Skeletal muscle tissue (tissue), 4 donors: ENCODE data around the gene CD302. TPM values are rescaled to one million over a fixed set of nuclear protein-coding genes. Genes with fewer than 3 reads are reported as not detected.

Experiments used
- H3K27ac ChIP-seq: one replicate; pipeline ENCODE4 v1.7.0; 2013; ENCODE audit warnings: mild to moderate bottlenecking, low read depth, low read length, inconsistent platforms
- H3K27me3 ChIP-seq, 3 donors: one replicate each; pipeline ENCODE4 v1.7.0; 2013; ENCODE audit warnings: low read length in 3 of 3; ENCODE audit not compliant: control insufficient read depth in 3 of 3, insufficient read depth in 3 of 3
- H3K36me3 ChIP-seq, 3 donors: one replicate each; pipeline ENCODE4 v1.7.0; 2013; ENCODE audit warnings: low read length in 3 of 3; ENCODE audit not compliant: control insufficient read depth in 3 of 3, insufficient read depth in 3 of 3
- H3K4me1 ChIP-seq, 3 donors: one replicate each; pipeline ENCODE4 v1.7.0; 2013; ENCODE audit warnings: low read length in 3 of 3, mild to moderate bottlenecking in 3 of 3; ENCODE audit not compliant: control insufficient read depth in 3 of 3, insufficient read depth in 3 of 3
- H3K4me3 ChIP-seq, 3 donors: one replicate each; pipeline ENCODE4 v1.7.0; 2013; ENCODE audit warnings: low read length in 3 of 3
- H3K9ac ChIP-seq, 3 donors: one replicate each; pipeline ENCODE4 v1.7.0; 2013; ENCODE audit warnings: low read length in 3 of 3, mild to moderate bottlenecking in 3 of 3, moderate library complexity in 2 of 3, low read depth in 1 of 3
- H3K9me3 ChIP-seq, 3 donors: one replicate each; pipeline ENCODE4 v1.7.0; 2013; ENCODE audit warnings: low read length in 3 of 3; ENCODE audit not compliant: control insufficient read depth in 3 of 3
- total RNA-seq: library from RNA; depleted of rRNA; stranded (reverse); fragments of >200 nt; gene quantifications from one replicate; pipeline ENCODE4 v1.2.3, GENCODE V29; 2014
- donor health status: Osteomylitis.

CD302 gene
- total RNA-seq, 1 donor from 2014 or later = 9.9 TPM

DNA sequence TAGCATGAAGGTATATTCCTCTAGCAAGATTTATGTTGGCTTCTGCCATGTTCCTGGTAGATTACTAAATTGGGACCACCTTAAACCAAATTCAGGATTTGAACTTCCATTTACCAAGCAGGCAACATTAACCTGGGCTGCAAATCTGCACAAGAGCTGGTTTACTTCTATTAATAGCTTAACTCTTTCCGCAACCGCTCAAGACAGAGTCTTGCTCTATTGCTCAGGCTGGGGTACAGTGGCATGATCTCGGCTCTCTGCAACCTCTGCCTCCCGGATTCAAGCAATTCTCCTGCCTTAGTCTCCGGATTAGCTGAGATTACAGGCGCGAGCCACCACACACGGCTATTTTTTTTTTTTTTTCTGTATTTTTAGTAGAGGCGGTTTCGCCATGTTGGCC, 77.3 kb downstream of the CD302 start:
- H3K9ac ChIP-seq = no peak overlapping the region
- no peak overlapping the region for H3K27ac ChIP-seq
- H3K27me3 ChIP-seq = no peaks in the 10 kb centered on the region
- peaks cover 9 to 22% (median 15%) of the 10 kb centered on the region in 3 donors for H3K4me1 ChIP-seq
- H3K9me3 ChIP-seq = no peaks in the 10 kb centered on the region
- peaks cover 2 to 15% (median 5%) of the 10 kb centered on the region in 3 donors for H3K36me3 ChIP-seq
- no peak overlapping the region for H3K4me3 ChIP-seq

Other genes with a start within 250 kb of the CD302 start
- gene BAZ2B, start 181.7 kb downstream of the CD302 start, total RNA-seq = 76.2 TPM
- gene MARCHF7, start 85.7 kb downstream of the CD302 start, total RNA-seq = 77.2 TPM
- 1.0 TPM for gene LY75, start 106.5 kb upstream of the CD302 start, total RNA-seq